GM19467 (cell line): ENCODE results near the gene BTG2.
A peak's percentile ranks its signal among the peaks of the same experiment; 100 is the strongest.

ENCODE experiments used
- ATAC-seq: cut with Tn5 transposase; IDR thresholded peaks from one replicate; pipeline ENCODE4 v1.9.1; 2021; ENCODE audit warnings: mild to moderate bottlenecking, moderate library complexity; ENCODE audit not compliant: unreplicated experiment

BTG2 gene

DNA sequence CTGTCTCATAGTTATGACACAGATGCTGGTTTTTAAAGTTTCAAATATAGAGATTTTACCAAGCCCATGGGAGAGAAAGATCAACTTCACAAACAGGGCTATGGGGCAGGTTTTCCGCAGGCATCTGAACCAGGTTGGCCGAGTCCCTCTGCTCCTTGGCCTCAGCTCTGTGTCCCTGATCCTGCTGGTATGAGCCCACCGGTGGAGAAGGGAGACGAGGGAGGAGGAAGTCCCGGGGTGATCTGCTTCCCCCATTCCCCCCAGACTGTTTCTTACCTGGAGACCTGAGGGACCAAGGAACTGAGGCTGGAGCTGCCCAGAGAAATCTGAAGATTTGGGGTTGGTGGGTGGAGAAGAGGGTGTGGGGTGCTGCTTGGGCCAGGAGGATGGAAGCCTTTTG is 28.9 kb upstream of the BTG2 start:
- ATAC-seq = no peak

DNA sequence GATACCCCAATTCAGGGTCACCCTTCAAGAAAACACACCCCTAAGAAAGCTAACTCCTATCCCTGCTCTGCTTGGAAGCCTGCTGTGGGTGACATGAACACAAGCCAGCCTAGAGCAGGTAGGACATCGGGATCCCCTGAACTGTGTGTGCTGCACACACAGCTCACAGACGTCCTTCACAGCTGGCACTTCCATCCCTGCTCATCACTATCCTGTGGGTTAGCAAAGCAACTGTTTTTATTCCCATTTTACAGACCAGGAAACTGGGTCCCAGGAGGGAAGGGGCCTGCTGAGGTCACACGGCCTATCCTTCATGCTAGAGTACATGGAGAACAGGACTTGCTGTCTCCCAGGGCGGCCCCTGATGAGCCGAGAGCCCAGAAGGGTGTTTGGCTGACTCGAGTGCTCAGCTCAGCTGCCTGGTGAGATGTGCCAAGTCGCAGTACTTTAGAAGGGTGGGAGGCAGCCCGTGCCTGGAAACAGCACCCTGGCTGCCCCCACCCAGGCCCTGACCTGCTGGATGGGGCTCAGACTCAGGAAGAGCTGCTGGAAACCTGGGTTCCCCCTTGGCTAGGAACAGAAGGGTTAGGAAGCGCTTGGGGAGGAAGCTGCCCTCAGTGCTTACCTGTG is 28.3 kb upstream of the BTG2 start:
- no peak for ATAC-seq

DNA sequence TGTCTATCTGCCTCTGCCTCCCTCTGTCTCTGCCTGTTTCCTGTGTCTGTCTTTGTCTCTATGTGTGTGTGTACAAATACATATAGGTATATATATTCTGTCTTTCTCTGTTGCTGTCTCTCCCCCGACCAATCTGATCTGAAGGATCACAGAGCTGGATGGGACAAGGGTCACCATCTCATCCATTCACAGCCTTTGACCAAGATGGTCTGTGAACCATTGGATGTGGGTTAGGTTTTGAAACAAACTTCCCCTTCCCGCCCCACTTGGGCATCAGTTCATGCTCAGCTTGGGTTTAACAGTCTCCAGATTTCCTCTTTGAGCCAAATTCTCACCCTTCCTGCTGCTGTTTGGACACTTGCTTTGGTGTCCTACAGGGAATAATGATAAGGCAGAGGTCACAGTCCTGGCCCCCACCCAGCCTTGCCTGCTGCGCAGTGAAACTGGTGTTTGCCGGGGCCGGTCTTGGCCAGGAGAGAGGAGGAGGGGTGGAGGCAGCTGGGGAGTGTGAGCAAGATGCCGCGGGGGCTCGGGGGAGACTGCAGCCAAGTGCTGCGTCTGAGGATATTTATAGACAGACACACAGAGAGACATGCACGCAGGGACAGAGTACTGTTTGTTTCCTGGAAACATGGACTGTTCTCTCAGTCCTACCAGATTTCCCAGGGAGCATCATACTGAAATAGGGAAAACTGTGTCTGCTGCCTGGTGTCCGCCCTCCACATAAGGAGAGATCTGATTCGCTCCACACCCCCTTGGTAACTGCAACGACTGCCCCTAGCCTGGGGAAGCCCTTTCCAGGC is 27.0 kb upstream of the BTG2 start:
- ATAC-seq = no peak

DNA sequence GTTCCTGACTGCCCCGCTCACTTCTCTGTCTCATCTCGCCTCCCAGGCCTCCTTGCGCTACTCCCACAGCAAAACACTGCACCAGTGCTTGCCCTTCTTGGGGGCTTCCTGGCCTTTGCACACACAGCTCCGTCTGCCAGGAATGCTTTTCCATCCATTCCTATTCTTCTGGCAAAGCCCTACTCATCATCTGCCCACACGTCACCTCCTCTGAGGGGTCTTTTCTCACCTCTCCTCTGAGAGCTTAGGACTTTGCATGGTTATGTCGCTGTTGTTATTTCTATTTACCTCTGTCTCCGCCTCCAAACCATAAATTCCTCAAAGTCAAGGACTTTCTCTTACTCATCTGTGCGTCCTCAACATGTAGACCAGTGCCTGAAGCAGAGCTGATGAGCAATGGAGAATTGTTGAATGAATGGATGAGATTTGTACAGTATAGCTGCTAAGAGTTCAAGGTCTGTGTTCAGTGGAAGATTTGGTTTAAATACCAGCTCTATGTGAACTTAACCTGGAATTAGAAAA is 26.4 kb upstream of the BTG2 start:
- no peak for ATAC-seq

DNA sequence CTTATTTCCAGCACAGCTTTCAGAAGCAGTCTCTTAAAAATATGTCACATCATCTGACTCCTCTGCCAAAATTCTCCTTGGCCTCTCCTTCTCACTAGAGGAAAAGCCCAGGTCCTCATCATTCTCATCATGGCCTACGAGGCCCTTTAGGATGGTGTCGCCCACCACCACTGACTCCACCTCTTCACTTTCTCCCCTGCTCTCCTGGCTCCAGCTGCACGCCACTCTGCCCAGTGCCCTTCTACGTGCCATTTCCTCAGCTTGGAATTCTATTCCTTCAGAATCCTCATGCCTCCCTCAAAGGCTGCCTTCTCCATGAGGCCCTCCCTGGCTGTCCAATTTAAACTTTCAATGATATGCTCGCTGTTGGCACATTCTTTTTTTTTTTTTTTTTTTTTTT is 25.3 kb upstream of the BTG2 start:
- ATAC-seq = no peak

GRCh38 chr1:203281033-203281432 is 24.3 kb upstream of the BTG2 start:
- no peak for ATAC-seq

- ATAC-seq = no peak
These were observed 23.3 kb upstream of the BTG2 start for GRCh38 chr1:203281851-203282661.

GRCh38 chr1:203282720-203283542 is 22.4 kb upstream of the BTG2 start:
- no peak for ATAC-seq

GRCh38 chr1:203283597-203283996 is 21.7 kb upstream of the BTG2 start:
- ATAC-seq = no peak

- no peak for ATAC-seq
These were observed 20.8 kb upstream of the BTG2 start for GRCh38 chr1:203284411-203285123.

- no peak for ATAC-seq
These were observed 18.9 kb upstream of the BTG2 start for GRCh38 chr1:203286161-203286984.

DNA sequence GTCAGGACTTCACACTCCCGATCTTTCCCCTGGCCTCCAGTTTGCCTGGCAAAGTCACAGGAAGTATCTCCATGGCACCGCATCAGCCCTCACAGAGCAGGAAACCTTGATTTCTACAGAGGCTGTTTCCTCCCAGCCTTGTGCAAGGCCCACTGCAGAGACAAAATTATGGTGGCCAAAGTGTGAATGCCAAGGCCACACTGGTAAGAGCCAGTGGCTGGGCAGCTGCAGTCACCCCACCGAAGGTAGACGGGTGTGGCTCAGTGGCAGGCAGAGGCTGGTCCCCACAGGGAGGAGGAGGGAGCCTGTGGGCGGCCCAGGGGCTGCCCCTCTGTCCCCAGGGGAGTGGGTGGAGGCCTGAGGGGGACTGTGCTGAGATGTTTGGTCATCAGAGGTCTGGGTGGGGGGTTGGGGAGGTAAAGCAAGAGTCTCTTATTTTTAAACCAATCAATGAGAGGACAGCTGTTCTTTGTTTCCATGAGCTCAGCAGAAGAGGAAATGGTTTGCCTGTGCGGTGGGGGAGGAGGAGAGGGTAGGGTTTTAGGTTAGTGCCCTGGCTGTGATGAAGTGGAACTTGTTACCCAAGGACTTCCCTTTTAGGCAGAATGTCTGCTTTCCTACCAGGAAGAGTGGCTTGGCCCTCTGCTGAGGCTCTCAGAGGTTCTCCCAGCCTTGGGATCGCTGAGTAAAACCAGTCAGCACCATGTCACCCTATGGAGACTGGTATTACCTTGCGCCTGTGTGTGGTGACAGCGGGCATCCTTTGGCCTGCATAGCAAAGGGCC is 18.0 kb upstream of the BTG2 start:
- ATAC-seq = peak; percentile 40

DNA sequence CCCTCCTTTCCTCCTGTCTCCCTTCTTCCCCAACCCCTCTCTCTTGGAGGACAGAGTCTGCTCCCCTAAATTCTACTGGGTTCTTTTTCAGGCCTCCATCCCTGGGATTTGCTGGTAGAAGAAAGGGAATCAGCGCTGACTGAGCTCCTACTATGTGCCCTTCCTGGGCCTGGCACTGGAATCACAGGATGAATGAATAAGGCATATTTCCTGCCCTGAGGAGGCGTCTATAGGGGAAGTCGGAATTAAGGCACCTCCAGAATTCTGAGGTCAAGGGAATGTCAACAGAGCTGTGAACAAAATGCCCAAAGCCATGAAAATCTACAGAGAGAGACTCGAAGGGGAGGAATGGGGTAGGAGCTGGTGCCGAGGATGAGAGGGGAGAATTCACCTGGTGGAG is 17.4 kb upstream of the BTG2 start:
- no peak for ATAC-seq

DNA sequence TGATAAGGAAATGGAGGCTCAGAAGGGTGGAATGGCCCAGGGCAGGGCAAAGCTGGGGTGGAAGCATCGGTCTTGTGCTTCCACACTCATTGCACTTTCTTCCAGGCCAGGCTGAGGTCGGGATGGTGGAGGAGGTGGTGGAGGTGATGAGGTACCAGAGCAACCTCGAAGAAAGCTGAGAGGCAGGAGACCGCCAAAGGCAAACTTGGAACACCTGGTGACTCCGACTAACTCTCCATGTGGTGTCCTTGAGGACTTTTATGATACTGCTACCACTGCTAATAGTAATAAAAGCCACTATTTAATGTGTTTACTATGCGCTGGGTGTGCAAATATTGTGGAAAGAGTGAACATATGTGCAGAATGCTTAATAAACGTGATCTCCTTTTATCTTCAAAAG is 16.9 kb upstream of the BTG2 start:
- no peak for ATAC-seq

- peak; percentile 46 for ATAC-seq
These were observed 15.9 kb upstream of the BTG2 start for GRCh38 chr1:203289281-203289981.

GRCh38 chr1:203289982-203290260 is 15.4 kb upstream of the BTG2 start:
- no peak for ATAC-seq

DNA sequence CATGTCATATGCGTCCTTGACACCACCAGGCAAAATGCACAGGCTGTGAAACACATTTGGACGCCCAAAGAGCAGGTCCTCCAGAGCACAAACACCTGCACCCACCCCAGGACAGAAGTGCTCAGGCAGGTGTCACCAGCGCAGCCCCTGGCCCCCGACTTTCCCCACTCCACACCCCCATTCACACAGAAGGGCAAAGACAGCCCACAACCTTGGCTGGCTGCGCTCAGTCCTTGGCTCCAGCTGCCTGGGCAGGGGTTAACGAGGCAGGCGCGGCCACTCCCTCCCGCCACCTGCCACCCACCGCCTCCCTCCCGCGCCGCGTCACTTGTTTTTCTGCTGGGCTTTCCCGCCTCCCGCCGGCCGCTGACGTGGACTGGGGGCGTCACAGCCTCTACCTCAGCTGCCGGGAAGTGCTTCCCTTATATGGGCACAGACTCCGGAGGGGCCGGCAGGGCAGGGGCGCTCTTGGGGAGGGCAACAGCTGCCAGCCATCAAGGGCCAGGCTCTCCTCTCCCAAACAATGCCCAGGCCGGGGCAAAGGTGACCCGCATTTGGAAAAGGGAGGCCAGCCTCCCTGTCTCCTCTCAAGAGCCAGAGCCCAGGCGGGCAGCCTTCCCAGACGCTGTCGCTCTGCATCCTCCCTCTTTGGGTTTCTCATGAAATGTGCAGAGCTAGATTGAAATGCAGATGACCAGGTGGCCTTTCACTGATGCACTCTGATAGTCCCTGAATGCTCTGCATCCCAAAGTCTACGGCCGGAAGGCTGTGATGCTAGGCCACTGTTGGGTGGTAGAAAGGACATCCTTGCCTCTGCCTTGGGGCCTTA is 14.8 kb upstream of the BTG2 start:
- ATAC-seq = peak; percentile 36
